Stomach (tissue), 9 donors: ENCODE data around the gene CCDC71. TPM values are rescaled to one million over a fixed set of nuclear protein-coding genes. Genes with fewer than 3 reads are reported as not detected.

Experiments
- DNase-seq, 2 donors: peaks; one replicate each; pipeline versions ENCODE4 v3.0.0 to v3.0.0-alpha.2; 2013 to 2019
- H3K27ac ChIP-seq, 5 donors: fragments of 200-600 bp in 4 of 5; sonication (generic) in 4 of 5; one replicate each; pipeline ENCODE4 v1.5.1; 2013 to 2019; ENCODE audit warnings: mild to moderate bottlenecking in 1 of 5, moderate library complexity in 1 of 5
- H3K27me3 ChIP-seq, 3 donors: fragments of 200-600 bp; sonication (generic); one replicate each; pipeline ENCODE4 v1.5.1; 2017 to 2019; ENCODE audit warnings: mixed run types in 1 of 3
- H3K36me3 ChIP-seq, 4 donors: fragments of 200-600 bp; sonication (generic); 1 replicate in 3 of 4; 2 replicates in 1 of 4; pipeline ENCODE4 v1.5.1; 2016 to 2019
- H3K4me1 ChIP-seq, 4 donors: fragments of 200-600 bp; sonication (generic); one replicate each; pipeline ENCODE4 v1.5.1; 2016 to 2019
- H3K4me3 ChIP-seq, 4 donors: fragments of 200-600 bp; sonication (generic) in 3 of 4; one replicate each; pipeline ENCODE4 v1.5.1; 2016 to 2019; ENCODE audit warnings: mild to moderate bottlenecking in 1 of 4
- H3K9me3 ChIP-seq, 4 donors: fragments of 200-600 bp; sonication (generic); one replicate each; pipeline ENCODE4 v1.5.1; 2016 to 2019
- EP300 ChIP-seq: sonication (generic); formaldehyde crosslinking; IDR thresholded peaks from one replicate; pipeline ENCODE4 v1.6.1; 2017; ENCODE audit warnings: antibody characterized with exemption
- POLR2A ChIP-seq, 4 donors: fragments of 450-650 bp; IDR thresholded peaks; one replicate each; pipeline ENCODE4 v1.6.1; 2016; ENCODE audit warnings: antibody characterized with exemption in 4 of 4, control low read depth in 2 of 4, mild to moderate bottlenecking in 1 of 4, moderate library complexity in 1 of 4
- POLR2AphosphoS5 ChIP-seq, 3 donors: sonication (generic); formaldehyde crosslinking; IDR thresholded peaks; one replicate each; pipeline ENCODE4 v1.6.1; 2016; ENCODE audit warnings: antibody characterized with exemption in 3 of 3
- WGBS, 5 donors: extraction: QIAGEN DNeasy Blood & Tissue Kit in 3 of 5; methylation state at CpG; one replicate each; pipeline versions ENCODE4 v1.1.5 to v1.1.7; 2013 to 2018; 5-methylcytosine and 5-hydroxymethylcytosine counted together
- intact Hi-C: fragments of 100-400 bp; cut with DNase I; formaldehyde crosslinking; loops from one replicate; pipeline ENCODE4 v1.15.1; 2023; ENCODE audit warnings: low total_unique reads
- polyA plus RNA-seq, 3 donors: library from polyadenylated mRNA; stranded (reverse); fragments of 200-250 nt; gene quantifications; one replicate each; pipeline ENCODE4 v1.2.3, GENCODE V29; 2013
- total RNA-seq, 5 donors: library from RNA; depleted of rRNA; stranded (reverse); fragments of >200 nt; gene quantifications; one replicate each; pipeline versions ENCODE4 v1.1.0 to v1.2.3, GENCODE V29; 2014 to 2016
- TF ChIP-seq, protein P1 (sequence below), 7 experiments: fragments of 450-650 bp in 4 of 7; fragments of 200-600 bp in 3 of 7; sonication (generic) in 3 of 7; IDR thresholded peaks; one replicate each; pipeline ENCODE4 v1.5.1; 2016 to 2019; ENCODE audit warnings: antibody characterized with exemption in 7 of 7, control low read depth in 2 of 7, mild to moderate bottlenecking in 1 of 7
- donor health status: healthy with polysubstance abuse.
- donor health status: Bipolar disorder and iron deficiency.
- donor health status: healthy.

Gene CCDC71
- total and polyA plus RNA-seq, 8 donors: 2.3 to 22.6 (median 12.7) TPM

DNA sequence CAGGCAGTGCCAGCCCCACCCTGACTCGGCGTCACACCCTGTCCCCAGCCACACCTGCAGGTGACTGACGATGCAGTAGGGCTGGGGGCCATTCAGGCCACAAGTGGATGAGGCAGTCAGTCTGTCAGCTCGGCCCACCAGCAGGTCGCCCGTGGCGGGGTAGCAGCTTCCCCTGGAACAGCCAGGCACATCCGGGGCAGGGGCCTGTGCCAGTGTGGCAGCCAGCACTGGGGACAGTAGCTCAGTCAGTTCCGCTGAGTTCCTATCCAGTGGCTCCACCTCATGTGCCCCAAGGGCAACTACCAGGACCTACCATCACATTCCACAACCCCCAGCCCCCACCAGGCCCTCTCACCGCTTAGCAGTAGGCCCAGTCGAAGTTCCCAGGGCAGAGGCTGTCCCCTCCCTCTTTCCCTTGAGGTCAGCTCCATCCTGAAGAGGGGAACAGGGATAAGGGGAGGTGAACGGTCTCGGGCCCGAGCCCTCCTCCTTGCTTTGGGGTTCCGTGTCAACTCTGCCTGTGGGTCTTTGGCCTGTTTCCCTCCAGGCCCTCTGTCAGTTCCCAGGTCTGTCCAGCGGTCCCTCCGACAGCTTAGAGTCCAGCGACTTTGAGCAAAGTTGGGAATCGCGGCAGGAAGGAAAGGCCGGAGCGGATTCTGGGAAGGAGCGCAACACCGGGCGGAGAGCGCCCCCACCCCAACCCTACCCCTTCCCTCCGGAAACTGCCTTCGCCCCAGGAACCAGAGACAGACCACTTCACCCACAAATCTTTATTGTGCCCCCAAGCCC is 33.5 kb downstream of the CCDC71 start, which contains the start of gene LAMB2:
TSS of gene LAMB2 (minus strand) at position 614 of the 789 bp plus-strand sequence. CDS start at position 431, 183 bp downstream.
- intact Hi-C loops: no loop called here
- Histone ChIP-seq H3K4me1 (peaks cover 18 to 52% (median 42%) of the 10 kb centered on the region in 4 donors), H3K27ac (peak within 1 kb of the TSS; percentile 83 to 88 (median 88)), H3K27me3 (peaks cover 0 to 3% (median under 1%) of the 10 kb centered on the region in 3 donors), H3K4me3 (peak within 1 kb of the TSS; percentile 65 to 79 (median 72)), H3K36me3 (peaks cover 27 to 36% (median 34%) of the 10 kb centered on the region in 4 donors), H3K9me3 (no peaks in the 10 kb centered on the region)
- TF ChIP-seq EP300 (no peak), POLR2A (IDR thresholded peaks at IDR 0.05) (peak in 1 of 4 donors; percentile 24), POLR2AphosphoS5 (IDR thresholded peaks at IDR 0.05) (peak; percentile 31 to 75 (median 70))
- TF ChIP-seq, protein P1, sequence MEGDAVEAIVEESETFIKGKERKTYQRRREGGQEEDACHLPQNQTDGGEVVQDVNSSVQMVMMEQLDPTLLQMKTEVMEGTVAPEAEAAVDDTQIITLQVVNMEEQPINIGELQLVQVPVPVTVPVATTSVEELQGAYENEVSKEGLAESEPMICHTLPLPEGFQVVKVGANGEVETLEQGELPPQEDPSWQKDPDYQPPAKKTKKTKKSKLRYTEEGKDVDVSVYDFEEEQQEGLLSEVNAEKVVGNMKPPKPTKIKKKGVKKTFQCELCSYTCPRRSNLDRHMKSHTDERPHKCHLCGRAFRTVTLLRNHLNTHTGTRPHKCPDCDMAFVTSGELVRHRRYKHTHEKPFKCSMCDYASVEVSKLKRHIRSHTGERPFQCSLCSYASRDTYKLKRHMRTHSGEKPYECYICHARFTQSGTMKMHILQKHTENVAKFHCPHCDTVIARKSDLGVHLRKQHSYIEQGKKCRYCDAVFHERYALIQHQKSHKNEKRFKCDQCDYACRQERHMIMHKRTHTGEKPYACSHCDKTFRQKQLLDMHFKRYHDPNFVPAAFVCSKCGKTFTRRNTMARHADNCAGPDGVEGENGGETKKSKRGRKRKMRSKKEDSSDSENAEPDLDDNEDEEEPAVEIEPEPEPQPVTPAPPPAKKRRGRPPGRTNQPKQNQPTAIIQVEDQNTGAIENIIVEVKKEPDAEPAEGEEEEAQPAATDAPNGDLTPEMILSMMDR (IDR thresholded peaks at IDR 0.05): no peak
- WGBS, 5 donors: 9 to 11% (median 10%) methylated on average over 11 to 28 of the region's 28 CpGs
- DNase-seq: peak; percentile 77 to 90

DNA sequence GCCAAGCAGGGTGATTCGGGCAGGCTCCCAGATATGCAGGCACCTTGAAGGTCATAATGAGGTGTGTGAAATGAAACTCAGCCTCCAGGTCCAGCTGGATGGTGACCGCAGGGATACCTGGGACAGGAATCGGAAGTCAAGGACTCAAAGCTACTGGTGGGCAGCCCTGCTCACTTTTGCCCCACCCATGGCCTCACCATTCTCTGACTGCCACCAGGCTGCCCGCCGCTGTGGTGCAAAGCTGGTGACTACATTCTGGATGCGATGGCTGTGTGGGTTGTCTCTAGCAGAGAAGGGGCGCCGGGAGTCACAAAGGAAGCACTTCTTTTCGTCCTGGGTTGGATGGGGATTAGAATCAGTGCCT is 34.1 kb downstream of the CCDC71 start:
- H3K27me3 ChIP-seq: no peaks in the 10 kb centered on the region
- no peak for DNase-seq
- H3K4me1 ChIP-seq: peaks cover 18 to 52% (median 42%) of the 10 kb centered on the region in 4 donors
- no peak for TF ChIP-seq POLR2AphosphoS5 (IDR thresholded peaks at IDR 0.05)
- no peak for TF ChIP-seq POLR2A (IDR thresholded peaks at IDR 0.05)
- TF ChIP-seq, protein P1 (IDR thresholded peaks at IDR 0.05): no peak
- no peak for TF ChIP-seq EP300
- 31 to 50% (median 37%) methylated on average over 6 to 9 of the region's 9 CpGs for WGBS, 5 donors
- H3K36me3 ChIP-seq: peaks cover 27 to 42% (median 39%) of the 10 kb centered on the region in 4 donors
- H3K4me3 ChIP-seq: peak overlapping the region; percentile 65 to 79 (median 72)
- no peaks in the 10 kb centered on the region for H3K9me3 ChIP-seq
- peak overlapping the region; percentile 83 to 88 (median 88) for H3K27ac ChIP-seq
- intact Hi-C loops: no loop called here

DNA sequence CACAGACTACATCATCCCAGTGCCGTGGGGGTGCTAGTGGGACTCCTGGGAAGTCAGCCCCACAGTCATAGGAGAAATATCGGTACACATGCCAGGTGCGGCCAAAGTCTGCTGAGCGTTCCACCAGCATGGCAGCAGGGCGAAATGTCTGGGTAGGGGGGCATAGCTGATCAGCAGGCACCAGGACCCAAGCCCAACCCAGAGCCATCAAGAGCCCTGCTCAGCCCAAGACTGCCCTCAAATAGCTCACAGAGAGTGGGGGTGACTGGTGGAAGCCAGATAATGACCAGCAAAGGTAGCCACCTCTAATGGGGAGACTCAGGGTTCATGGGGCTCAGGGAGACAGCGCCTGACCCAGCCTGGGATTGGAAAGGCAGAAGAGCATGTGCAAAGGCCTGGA is 34.6 kb downstream of the CCDC71 start:
- Histone ChIP-seq H3K36me3 (peaks cover 28 to 46% (median 44%) of the 10 kb centered on the region in 4 donors), H3K27ac (peak overlapping the region in 4 of 5 donors; percentile 88), H3K9me3 (no peaks in the 10 kb centered on the region), H3K4me1 (peaks cover 18 to 52% (median 42%) of the 10 kb centered on the region in 4 donors), H3K4me3 (peak overlapping the region; percentile 65 to 79 (median 72)), H3K27me3 (no peaks in the 10 kb centered on the region)
- intact Hi-C loops: no loop called here
- 91 to 95% (median 93%) methylated on average over 6 of the region's 6 CpGs for WGBS, 5 donors
- DNase-seq: no peak
- no peak for TF ChIP-seq EP300
- TF ChIP-seq POLR2A (IDR thresholded peaks at IDR 0.05): no peak
- TF ChIP-seq, protein P1 (IDR thresholded peaks at IDR 0.05): no peak
- TF ChIP-seq POLR2AphosphoS5 (IDR thresholded peaks at IDR 0.05): no peak

DNA sequence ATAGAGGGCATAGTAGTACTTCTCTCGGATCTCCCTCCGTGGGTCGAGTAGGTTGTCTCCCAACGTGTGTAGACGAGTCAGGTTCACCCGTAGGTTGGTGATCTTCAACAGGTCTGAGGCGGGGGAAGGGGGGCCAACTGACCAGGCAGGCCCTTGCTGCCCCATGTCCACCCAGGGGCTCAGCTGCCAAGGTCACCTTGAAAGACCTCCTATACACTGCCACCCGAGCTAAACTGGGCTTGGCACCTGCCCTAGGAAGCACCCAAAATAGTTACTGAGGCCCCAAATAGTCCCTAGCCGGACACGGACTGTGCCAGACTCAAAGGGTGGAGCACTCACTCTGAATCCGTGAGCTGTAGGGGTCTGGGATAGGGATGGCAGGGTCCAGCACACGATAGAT is 35.1 kb downstream of the CCDC71 start:
- Histone ChIP-seq H3K36me3 (peaks cover 32 to 52% (median 50%) of the 10 kb centered on the region in 4 donors), H3K4me1 (peaks cover 18 to 52% (median 42%) of the 10 kb centered on the region in 4 donors), H3K27ac (peak overlapping the region in 3 of 5 donors; percentile 88), H3K27me3 (no peaks in the 10 kb centered on the region), H3K4me3 (peak overlapping the region in 3 of 4 donors; percentile 69 to 79 (median 74)), H3K9me3 (no peaks in the 10 kb centered on the region)
- intact Hi-C loops: no loop called here
- 74 to 88% (median 85%) methylated on average over 4 to 12 of the region's 12 CpGs for WGBS, 5 donors
- DNase-seq: no peak
- TF ChIP-seq EP300 (no peak), POLR2A (IDR thresholded peaks at IDR 0.05) (no peak)
